ENCODE measurements around the gene COQ8B.
A peak's percentile ranks its signal among the peaks of the same experiment; 100 is the strongest.
"Not testable (repeated sequence)": the region's sequence is repeated elsewhere in the genome, so short reads cannot be mapped to it uniquely, and the experiment has no call there.

Gene COQ8B

DNA sequence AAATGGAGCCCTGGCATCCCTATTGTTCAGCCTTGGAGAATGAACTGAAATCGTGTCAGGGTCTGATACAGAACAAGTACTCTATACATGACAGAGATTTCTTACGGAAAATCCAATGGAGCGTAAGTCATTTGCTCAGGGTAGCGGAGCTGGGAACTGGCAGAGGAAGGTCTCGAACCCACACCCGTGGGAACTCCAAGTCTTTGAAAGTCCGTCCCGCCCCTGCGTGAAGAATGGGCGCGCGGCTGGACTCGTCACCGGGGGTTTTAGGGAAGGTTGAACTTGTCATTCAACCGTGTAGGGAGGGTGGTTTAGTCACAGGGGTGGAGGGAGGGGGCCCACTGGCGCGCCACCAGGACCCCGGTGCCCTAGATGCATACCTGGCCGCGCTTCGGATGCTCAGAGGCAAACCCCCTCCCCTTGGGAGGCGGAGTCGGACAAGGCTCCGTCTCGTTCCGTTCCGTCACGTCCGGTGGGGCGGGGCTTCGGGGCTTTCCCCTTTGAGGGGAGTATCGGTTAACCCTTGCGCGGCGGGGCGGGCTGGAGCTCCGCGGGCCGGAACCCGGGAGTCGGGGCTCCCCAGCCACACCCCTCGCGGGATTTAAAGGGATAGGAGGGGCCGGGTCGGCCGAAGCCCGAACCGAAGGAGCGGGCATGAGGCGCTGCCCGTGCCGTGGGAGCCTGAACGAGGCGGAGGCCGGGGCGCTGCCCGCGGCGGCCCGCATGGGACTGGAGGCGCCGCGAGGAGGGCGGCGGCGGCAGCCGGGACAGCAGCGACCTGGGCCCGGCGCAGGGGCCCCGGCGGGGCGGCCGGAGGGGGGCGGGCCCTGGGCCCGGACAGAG is at the start of gene COQ8B, which contains the start of gene ITPKC:
TSS of gene COQ8B (minus strand) at position 405 of the 843 bp plus-strand sequence. CDS start 2,254 bp downstream, outside the sequence.
TSS of gene ITPKC (plus strand) at position 631 of the 843 bp plus-strand sequence. CDS start at position 655, 24 bp downstream.
- DNase-seq, result peak; percentile 86

DNA sequence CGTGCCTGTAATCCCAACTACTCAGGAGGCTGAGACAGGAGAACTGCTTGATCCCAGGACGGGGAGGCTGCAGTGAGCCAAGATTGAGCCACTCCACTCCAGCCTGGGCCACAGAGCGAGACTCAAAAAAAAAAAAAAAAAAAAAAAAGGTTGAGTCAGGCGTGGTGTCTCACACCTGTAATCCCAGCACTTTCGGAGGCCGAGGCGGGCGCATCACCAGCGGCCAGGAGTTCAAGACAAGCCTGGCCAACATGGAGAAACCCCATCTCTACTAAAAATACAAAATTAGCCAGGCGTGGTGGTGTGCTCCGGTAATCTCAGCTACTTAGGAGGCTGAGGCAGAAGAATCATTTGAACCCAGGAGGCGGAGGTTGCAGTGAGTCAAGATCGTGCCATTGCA is 49.7 kb upstream of the COQ8B start:
- DNase-seq, result not testable (repeated sequence)

DNA sequence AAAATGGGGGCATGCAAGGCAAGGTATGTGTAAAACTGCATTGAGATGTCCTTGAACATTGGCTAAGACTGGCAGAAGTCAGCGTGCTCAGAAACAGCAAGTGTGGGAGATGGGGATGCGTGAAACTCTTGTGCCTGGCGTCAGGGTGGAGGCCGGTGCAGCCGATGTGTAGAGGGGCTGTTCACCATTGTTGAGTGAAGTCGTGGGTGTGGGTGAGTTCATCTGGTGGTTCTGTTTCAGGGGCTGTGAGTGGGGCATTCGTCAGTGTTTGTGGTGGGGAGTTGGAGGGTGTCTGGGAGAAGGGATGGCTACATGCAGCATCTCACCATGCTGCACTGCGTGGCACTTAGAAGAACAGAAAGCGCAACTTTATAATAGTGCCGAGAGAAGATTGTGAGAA is 47.3 kb upstream of the COQ8B start:
- DNase-seq, result no peak

DNA sequence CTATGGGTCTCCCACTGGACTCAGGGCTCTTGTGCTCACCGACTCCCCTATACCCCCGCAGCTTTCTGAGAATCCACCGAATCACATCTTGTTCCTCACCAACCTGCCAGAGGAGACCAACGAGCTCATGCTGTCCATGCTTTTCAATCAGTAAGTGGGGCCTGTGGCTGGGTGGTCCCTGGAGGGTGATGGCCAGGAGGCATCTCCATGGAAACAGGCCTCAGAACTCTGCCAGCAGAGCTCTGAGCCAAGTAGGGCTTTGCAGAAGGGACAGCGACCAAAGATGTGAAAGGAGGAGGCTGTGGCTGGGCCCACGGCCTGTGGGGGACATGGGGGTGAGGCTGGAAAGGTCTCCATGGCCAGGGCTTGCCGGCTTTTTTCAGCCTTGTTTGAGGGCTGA is 46.8 kb upstream of the COQ8B start:
- DNase-seq, result no peak

DNA sequence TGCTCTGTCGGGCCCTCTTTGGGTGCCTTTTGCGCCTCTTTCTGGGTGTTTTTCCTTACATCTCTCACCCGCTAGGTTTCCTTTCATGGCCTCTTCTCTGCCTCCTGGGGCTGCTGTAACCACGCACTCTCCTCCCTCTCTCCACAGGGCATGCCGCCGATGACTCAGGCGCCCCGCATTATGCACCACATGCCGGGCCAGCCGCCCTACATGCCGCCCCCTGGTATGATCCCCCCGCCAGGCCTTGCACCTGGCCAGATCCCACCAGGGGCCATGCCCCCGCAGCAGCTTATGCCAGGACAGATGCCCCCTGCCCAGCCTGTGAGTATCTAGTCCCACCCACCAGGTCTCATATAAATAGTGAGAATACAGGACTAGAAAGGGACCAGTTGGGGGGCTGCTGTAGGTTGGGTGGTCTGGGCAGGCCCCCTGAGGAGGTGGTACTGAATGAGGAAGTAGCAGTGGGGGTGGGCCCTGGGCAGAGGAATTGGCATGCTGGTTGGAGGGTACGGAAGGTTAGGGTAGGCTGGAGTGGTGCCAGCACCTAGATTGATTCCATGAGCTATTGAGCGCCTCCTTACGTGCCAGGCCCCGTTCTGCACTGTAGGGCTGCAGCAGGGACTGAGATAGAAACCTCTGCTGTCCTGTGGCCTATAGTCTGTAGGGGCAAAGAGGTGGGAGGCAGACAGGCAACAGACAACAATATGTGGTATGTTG is 46.2 kb upstream of the COQ8B start:
- DNase-seq, result no peak

DNA sequence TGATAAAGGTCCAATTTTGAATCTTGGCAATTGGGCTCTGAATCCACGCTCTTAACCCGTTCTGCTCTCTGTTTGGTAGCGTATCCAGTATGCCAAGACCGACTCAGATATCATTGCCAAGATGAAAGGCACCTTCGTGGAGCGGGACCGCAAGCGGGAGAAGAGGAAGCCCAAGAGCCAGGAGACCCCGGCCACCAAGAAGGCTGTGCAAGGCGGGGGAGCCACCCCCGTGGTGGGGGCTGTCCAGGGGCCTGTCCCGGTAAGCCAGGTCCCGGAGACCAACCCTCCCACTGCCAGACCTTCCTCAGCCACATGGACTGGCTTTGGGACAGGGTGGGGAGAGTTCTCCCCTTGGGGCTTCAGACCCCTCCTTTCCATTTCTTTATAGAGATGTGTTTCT is 42.7 kb upstream of the COQ8B start:
- DNase-seq, result no peak

DNA sequence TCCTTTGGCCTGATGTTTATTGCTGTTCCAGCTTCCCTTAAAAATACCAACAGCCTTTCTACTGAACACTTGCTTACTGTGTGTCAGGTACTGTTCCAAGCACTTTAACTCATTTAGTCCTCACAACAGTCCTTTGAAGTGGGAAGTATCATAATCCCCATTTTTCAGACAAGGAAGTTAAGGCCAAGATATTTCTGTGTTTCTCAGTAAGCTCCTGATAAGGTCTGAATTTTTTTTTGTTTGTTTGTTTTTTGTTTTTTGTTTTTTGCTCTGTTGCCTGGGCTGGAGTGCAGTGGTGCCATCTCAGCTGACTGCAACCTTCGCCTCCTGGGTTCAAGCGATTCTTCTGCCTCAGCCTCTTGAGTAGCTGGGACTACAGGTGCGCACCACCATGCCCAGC is 41.8 kb upstream of the COQ8B start:
- DNase-seq, result no peak

DNA sequence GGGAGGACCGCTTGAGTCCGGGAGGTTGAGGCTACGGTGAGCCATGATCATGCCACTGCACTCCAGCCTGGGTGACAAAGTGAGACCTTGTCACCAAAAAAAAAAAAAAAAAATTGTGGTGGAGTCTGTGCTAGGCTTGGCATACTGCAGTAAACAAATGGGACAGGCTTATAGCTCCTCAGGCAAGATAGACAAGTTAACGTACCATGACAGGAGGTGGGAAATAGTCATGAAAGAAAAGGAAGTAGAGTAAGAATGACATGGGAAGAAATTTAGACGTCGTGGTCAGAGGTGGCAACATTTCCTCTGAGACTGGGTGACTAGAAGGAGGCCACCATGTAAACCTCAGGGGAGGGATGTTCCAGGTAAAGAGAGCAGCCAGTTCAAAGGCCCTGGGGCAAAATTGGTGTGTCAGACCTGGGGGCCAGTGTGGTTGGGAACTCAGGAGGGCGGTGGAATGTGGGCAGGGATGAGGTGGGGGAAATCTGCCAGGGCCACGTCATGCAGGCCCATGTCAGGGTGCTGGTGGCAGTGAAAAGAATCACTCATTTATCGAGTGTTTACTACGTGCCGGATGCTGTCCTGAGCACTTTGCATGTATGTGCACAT is 39.9 kb upstream of the COQ8B start:
- no peak for DNase-seq

DNA sequence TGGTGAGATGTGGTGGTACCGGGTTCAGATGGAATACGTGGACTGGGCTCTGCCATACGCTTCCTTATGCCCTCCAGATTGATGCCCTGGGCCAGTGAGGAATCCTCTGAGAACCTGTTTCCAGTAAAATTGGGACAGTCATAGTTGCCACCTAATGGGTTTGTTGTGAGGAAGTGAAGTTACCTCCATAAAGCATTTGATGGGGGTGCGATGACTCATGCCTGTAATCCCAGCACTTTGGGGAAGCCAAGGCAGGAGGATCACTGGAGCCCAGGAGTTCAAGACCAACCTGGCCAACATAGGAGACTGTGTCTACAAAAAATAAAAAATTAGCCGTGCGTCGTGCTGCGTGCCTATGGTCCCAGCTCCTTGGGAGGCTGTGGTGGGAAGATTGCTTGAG is 39.1 kb upstream of the COQ8B start:
- no peak for DNase-seq

DNA sequence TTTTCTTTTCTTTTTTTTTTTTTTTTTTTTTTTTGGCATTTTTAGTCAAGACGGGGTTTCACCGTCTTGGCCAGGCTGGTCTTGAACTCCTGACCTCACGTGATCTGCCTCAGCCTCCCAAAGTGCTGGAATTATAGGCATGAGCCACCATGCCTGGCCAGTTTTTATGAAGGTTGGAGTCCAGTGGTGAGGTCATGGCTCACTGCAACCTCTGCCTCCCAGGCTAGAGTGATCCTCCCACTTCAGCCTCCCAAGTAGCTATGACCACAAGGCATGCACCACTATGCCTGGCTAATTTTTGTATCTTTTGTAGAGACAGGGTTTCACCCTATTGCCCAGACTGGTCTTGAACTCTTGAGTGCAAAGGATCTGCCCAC is 38.5 kb upstream of the COQ8B start:
- DNase-seq, result no peak

DNA sequence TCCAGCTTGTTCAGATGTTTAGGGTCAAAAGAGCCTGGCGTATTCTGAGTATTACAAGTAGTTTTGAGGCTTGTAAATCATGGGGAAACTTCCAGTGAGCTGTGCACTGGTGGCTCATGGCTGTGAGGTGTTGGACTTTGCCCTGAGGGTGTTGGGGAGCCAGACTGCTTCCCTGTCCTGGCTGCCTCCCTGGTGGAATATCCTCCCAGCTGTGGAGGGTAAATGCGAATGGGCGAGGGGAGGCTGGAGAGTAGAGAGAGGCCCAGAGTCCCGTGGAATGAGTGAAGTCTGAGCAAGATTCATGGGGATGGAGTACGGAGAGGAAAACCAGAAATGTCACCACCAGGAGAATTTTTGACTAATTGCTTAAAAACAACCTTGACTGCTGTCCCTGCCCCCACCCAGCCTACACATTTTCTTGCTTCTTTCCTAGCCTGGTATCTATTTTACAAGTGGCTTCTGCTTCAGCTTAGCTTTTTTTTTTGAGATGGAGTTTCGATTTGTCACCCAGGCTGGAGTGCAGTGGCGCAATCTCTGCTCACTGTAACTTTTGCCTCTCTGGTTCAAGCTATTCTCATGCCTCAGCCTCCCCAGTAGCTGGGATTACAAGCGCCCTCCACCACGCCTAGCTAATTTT is 38.0 kb upstream of the COQ8B start:
- no peak for DNase-seq

DNA sequence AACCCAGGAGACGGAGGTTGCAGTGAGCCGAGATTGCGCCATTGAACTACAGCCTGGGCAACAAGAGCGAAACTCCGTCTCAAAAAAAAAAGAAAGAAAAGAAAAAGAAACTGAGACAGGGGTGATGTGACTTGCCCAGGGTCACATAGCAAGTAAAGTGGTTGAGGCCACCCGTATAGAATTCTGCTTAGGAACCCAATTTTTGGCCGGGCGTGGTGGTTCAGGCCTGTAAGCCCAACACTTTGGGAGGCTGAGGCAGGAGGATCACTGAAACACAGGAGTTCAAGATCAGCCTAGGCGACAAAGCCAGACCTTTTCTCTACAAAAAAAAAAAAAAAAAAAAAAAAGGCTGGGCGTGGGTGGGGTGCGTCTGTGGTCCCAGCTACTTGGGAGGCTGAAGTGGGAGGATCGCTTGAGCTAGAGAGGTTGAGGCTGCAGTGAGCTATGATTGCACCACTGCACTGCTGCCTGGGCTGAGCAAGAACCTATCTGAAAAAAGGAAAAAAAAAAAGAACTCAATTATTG is 35.6 kb upstream of the COQ8B start:
- no peak for DNase-seq

DNA sequence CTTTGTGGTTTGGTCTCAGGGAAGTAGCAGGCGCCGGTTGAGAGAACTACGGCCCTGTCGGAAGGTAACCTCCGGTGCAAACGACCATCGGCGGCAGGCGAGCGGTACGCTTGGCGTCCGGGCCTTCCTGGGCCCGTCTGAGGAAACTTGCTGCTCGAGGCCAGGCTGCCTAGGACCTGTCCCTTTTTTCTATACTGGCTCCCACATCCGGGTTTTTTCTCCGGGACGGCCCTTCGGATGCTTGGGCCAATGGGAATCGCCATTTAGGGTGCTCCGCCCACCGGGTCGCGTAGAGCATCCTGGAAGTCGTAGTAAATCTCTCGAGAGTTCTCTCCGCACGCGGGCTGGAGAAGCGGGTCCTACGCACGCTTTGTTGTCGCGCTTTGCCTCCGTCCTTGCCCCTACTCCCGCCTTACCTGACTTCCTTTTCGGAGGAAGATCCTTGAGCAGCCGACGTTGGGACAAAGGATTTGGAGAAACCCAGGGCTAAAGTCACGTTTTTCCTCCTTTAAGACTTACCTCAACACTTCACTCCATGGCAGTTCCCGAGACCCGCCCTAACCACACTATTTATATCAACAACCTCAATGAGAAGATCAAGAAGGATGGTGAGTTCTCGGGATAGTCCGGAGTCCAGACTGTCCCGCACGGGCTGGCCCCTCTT is 34.3 kb upstream of the COQ8B start, which contains the start of gene SNRPA:
TSS of gene SNRPA (plus strand) at position 330 of the 664 bp plus-strand sequence. CDS start at position 536, 206 bp downstream.
- DNase-seq, result peak; percentile 96

DNA sequence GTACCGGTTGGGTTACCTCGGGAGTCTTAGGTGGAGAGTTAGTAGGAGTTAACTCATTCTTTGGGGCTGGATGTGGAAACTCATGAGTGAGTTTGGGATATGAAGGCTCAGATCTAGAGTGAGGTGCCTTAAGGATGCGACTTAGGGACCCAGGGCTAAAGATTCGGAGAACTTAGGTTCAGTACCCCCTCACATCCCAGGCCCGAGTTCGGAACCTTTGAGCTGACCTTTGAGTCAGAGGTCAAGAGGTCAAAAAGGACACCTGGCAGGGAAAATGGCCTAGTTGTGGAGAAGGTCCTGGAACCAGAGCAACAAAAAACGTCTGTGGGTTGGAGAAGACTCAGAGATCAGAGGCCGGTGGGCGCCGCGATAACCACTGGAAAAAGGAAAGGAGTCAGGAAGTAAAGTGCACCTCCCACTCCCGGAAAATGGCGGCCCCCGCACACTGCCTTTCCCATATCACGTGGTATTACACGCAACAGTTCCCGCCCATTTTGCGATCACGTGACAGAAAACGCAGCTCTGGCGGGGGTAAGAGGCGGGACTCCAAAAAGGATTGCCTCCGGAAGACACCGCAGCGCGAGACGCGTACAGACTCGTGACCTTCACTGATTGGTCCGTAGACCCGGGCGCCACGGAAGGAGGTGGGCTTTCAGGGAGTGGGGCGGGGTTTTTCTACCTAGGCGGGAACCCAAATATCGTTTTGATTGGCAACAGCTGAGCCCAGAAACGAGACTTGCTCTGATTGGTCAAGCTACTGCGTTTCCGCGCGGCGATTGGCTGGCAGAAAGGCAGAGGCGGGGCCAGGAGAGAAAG is 33.6 kb upstream of the COQ8B start, which contains the start of gene ACTMAP:
TSS of gene ACTMAP (minus strand) at position 420 of the 816 bp plus-strand sequence. CDS start 674 bp downstream, outside the sequence.
- DNase-seq, result peak; percentile 99

DNA sequence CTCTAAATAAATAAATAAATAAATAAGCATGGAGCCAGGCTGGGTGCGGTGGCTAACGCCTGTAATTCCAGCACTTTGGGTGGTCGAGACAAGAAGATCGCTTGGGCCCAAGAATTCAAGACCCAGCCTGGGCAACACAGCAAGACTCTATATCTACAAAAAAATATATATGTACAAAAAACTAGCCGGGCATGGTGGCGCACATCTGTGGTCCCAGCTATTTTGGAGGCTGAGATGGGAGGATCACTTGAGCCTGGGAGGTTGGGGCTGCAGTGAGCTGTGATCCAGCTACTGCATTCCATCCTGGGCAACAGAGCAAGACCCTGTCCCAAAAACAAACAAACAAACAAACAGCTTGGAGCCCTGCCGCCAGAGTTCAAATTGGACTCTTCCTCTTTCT is 30.9 kb upstream of the COQ8B start:
- DNase-seq, result no peak

DNA sequence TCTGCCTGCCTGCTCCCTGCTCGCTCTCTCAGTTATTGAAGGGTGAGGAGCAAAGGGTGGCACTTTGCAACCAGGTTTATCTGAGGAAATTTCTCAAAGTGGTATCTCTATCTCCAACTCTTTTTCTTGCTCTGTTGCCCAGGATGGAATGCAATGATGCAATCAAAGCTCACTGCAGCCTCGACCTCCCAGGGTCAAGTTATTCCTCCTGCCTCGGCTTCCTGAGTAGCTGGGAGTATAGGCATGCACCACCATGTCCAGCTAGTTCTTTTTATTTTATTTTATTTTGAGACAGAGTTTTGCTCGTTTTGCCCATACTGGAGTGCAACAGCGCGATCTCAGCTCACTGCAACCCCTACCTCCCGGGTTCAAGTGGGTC is 28.7 kb upstream of the COQ8B start:
- no peak for DNase-seq

DNA sequence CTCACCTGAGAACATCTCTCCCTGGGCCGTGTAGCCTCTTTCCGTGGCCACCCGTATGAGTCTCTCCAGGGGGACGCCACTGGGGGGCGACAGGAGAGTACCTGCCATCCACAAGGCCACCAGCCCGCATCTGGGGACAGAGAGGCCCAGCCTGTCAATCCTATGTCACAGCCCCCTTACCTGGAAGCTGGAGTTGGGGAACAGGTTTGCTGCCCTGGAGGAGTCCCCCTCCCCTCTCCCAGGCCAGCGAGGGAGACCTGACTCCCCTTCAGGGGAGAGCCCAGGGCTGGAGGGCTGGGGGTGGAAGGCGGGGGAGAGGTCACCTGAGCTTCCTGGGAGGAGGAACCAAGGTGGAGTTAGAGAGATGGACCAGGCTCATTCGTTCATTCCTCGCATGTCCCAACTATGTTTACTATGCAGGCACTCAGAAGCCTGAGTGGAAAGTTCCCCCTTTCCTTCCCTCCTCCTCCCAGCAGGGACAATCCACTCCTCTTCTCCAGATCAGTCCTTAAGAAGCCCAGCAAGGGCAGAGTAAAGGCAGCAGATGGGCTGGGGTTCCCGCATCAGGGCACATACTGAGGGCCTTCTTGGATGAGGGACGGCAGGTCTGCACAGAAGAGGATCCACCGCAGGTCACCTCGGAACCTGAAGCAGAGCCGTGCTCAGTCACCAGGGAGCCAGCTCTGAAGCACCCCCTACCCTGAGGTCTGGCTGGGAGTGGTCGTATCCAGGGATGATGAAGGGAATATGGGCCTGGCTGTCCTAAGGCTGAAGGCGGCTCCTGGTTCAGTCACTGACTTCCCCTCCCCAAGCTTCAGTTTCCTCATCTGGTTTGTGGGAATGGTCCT is 28.1 kb upstream of the COQ8B start:
- DNase-seq, result no peak

DNA sequence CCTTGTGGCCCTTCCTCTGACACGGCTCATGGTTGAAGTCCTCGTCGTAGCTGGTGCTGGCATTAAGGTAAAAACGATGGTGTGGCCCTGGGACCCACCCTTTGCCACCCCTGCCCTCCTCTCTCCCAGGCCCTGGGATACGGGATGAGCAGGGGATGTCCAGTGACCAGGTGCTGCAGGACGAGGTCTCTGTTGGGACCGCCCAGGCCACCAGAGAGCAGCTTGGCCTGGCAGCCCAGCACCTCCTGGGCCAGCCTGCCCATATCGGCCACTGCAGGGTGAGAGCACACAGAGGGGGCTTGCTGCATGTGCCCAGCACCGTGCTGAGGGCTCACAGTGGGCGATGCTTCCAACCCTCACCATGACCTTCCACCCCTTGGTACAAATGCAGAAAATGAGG is 27.2 kb upstream of the COQ8B start:
- no peak for DNase-seq

DNA sequence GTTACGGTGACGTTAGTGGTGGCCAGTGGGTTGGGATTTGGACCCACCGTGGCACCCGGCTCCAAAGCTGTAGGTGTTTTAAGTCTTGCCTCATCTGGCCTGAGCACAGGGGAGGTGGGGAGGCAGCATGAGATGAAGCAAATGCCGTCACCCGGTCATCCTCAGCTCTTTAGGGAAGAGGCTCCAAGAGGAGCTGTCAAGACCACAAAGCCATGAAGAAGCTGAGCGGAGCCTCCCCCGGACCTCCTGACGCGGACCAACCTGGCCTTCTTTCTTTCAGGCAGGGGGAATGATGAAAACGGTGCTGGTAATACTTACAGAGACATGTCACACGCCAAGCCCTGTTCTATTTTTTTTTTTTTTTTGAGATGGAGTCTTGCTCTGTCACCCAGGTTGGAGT is 26.2 kb upstream of the COQ8B start:
- DNase-seq, result no peak

DNA sequence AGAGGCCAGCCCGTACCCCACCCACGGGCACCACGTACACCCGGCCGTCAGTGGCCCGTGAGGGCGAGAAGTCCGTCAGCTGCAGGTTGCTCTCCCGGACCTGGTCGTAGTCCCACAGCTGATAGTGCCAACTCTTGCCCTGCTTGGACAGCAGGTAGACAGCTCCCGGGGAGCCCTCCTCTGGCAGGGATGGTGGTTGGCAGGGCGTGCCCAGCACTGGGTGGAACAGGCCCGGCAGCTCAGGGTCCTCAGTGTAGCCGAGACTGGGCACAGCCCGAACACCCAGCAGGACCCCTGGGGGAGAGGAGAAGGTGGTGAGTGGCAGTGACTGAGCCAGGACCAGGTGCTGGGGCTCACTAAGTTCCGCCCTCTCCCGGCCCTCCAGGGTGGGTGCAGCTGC is 25.8 kb upstream of the COQ8B start:
- DNase-seq, result no peak

All from NCI-H1105 treated with DMSO at 0.1 percent for 48 hours (cell line).